Fibroblast of lung (primary cell): ENCODE results near the gene FIBIN. TPM values are rescaled to one million over a fixed set of nuclear protein-coding genes. Genes with fewer than 3 reads are reported as not detected.

Experiments used
- DNase-seq, 2 donors: peaks; one replicate each; pipeline versions ENCODE4 v3.0.0 to v3.0.0-alpha.2; 2010; ENCODE audit warnings: low read depth in 2 of 2
- H2AFZ ChIP-seq: 2 replicates; pipeline ENCODE4 v1.5.1; 2012; ENCODE audit warnings: low read length, control low read depth, inconsistent platforms
- H3K27ac ChIP-seq: 2 replicates; pipeline ENCODE4 v1.5.1; 2011; ENCODE audit warnings: low read length, control low read depth; ENCODE audit not compliant: insufficient read depth
- H3K27me3 ChIP-seq: 2 replicates; pipeline ENCODE4 v1.5.1; 2011; ENCODE audit warnings: mild to moderate bottlenecking, low read length; ENCODE audit not compliant: control insufficient read depth, insufficient read depth
- H3K36me3 ChIP-seq: 2 replicates; pipeline ENCODE4 v1.5.1; 2011; ENCODE audit warnings: low read length; ENCODE audit not compliant: control insufficient read depth, insufficient read depth
- H3K4me1 ChIP-seq: 2 replicates; pipeline ENCODE4 v1.5.1; 2011; ENCODE audit warnings: low read length; ENCODE audit not compliant: control insufficient read depth, insufficient read depth; ENCODE audit errors: extremely low read depth
- H3K4me2 ChIP-seq: 2 replicates; pipeline ENCODE4 v1.5.1; 2011; ENCODE audit warnings: low read length, control low read depth; ENCODE audit not compliant: insufficient read depth; ENCODE audit errors: extremely low read depth
- H3K4me3 ChIP-seq, 4 experiments: fragments of 200-600 bp in 1 of 4; sonication (generic) in 1 of 4; replicated peaks in 1 of 4; 2 replicates each; pipeline ENCODE4 v1.5.1; 2011 to 2016; ENCODE audit warnings: low read length in 4 of 4, low read depth in 3 of 4, mild to moderate bottlenecking in 3 of 4, control low read depth in 2 of 4, inconsistent platforms in 1 of 4, mixed read lengths in 1 of 4; ENCODE audit not compliant: insufficient read depth in 1 of 4; ENCODE audit errors: control extremely low read depth in 1 of 4
- H3K79me2 ChIP-seq: 2 replicates; pipeline ENCODE4 v1.5.1; 2012; ENCODE audit warnings: mild to moderate bottlenecking, low read length, inconsistent platforms; ENCODE audit not compliant: control insufficient read depth, insufficient read depth
- H3K9ac ChIP-seq: 2 replicates; pipeline ENCODE4 v1.5.1; 2011; ENCODE audit warnings: mild to moderate bottlenecking, low read length, control low read depth; ENCODE audit not compliant: insufficient read depth
- H3K9me3 ChIP-seq: 2 replicates; pipeline ENCODE4 v1.5.1; 2012; ENCODE audit warnings: low read depth, low read length; ENCODE audit not compliant: control insufficient read depth, insufficient read depth
- H4K20me1 ChIP-seq: 2 replicates; pipeline ENCODE4 v1.5.1; 2011; ENCODE audit warnings: low read length; ENCODE audit not compliant: control insufficient read depth, insufficient read depth; ENCODE audit errors: extremely low read depth
- CTCF ChIP-seq, 2 donors: IDR thresholded peaks in 1 of 2; conservative IDR thresholded peaks in 1 of 2; 1 replicate in 1 of 2; 2 replicates in 1 of 2; pipeline ENCODE4 v1.5.1; 2011 to 2012; ENCODE audit warnings: low read length in 2 of 2, control low read depth in 1 of 2, inconsistent platforms in 1 of 2, low read depth in 1 of 2, mild to moderate bottlenecking in 1 of 2
- EZH2 ChIP-seq: IDR thresholded peaks from 2 replicates; pipeline ENCODE4 v1.5.1; 2012; ENCODE audit warnings: low read length, control low read depth, mild to moderate bottlenecking; ENCODE audit errors: missing control alignments
- polyA plus RNA-seq, 2 donors: library from polyadenylated mRNA; depleted of rRNA in 1 of 2; stranded (reverse) in 1 of 2; unstranded in 1 of 2; fragments of >200 nt; gene quantifications; 2 replicates each; pipeline ENCODE4 v1.2.1, GENCODE V29; 2011 to 2012; ENCODE audit warnings: missing spikeins in 1 of 2
- total RNA-seq: library from RNA; depleted of rRNA; stranded (reverse); fragments of >200 nt; gene quantifications from 2 replicates; pipeline ENCODE4 v1.2.1, GENCODE V29; 2014

Gene FIBIN
- total and polyA plus RNA-seq, 2 donors (not counting 1 experiment from before 2014, with no cell fraction given), result 14.9 to 89.8 TPM

- TF ChIP-seq EZH2, result no peak
- TF ChIP-seq CTCF (conservative IDR thresholded peaks at IDR 0.05 in 1 of 2, IDR thresholded peaks at IDR 0.05 in 1 of 2; ENCODE audit: low read depth in 1 of 2, low read length in 2 of 2), result no peak
- H4K20me1 ChIP-seq, result no peaks in the 10 kb centered on the region
- peaks cover 13% of the 10 kb centered on the region for H3K4me1 ChIP-seq
- no peak overlapping the region for H3K4me2 ChIP-seq
- DNase-seq, result peak; percentile 100
- no peak overlapping the region for H2AFZ ChIP-seq
- H3K36me3 ChIP-seq, result no peaks in the 10 kb centered on the region
- no peaks in the 10 kb centered on the region for H3K79me2 ChIP-seq
- H3K27me3 ChIP-seq, result no peaks in the 10 kb centered on the region
- H3K9me3 ChIP-seq, result no peaks in the 10 kb centered on the region
- no peak overlapping the region for H3K9ac ChIP-seq
- H3K27ac ChIP-seq, result peak overlapping the region; percentile 63
- H3K4me3 ChIP-seq, result no peak overlapping the region
Measured at GRCh38 chr11:26947379-26947844, 46.5 kb upstream of the FIBIN start.

- Histone ChIP-seq H4K20me1 (no peaks in the 10 kb centered on the region), H2AFZ (no peak overlapping the region), H3K4me1 (peaks cover 13% of the 10 kb centered on the region), H3K27me3 (no peaks in the 10 kb centered on the region), H3K4me2 (peak overlapping the region; percentile 4), H3K27ac (peak overlapping the region; percentile 63), H3K9ac (no peak overlapping the region), H3K79me2 (no peaks in the 10 kb centered on the region), H3K36me3 (no peaks in the 10 kb centered on the region), H3K9me3 (no peaks in the 10 kb centered on the region), H3K4me3 (no peak overlapping the region)
- DNase-seq, result peak in 1 of 2 donors; percentile 74
- TF ChIP-seq EZH2, result no peak
- TF ChIP-seq CTCF (conservative IDR thresholded peaks at IDR 0.05 in 1 of 2, IDR thresholded peaks at IDR 0.05 in 1 of 2; ENCODE audit: low read depth in 1 of 2, low read length in 2 of 2), result no peak
Measured at GRCh38 chr11:26947904-26948639, 45.8 kb upstream of the FIBIN start.

- no peaks in the 10 kb centered on the region for H3K27me3 ChIP-seq
- H3K36me3 ChIP-seq, result no peaks in the 10 kb centered on the region
- peak in 1 of 2 donors; percentile 30 for DNase-seq
- H3K4me2 ChIP-seq, result no peak overlapping the region
- no peaks in the 10 kb centered on the region for H4K20me1 ChIP-seq
- H3K27ac ChIP-seq, result no peak overlapping the region
- no peaks in the 10 kb centered on the region for H3K79me2 ChIP-seq
- H3K4me3 ChIP-seq, result no peak overlapping the region
- TF ChIP-seq CTCF (conservative IDR thresholded peaks at IDR 0.05 in 1 of 2, IDR thresholded peaks at IDR 0.05 in 1 of 2; ENCODE audit: low read depth in 1 of 2, low read length in 2 of 2) (no peak), EZH2 (no peak)
- H3K9ac ChIP-seq, result no peak overlapping the region
- no peaks in the 10 kb centered on the region for H3K9me3 ChIP-seq
- no peak overlapping the region for H2AFZ ChIP-seq
- H3K4me1 ChIP-seq, result peaks cover 13% of the 10 kb centered on the region
Measured at GRCh38 chr11:26948881-26949280, 45.0 kb upstream of the FIBIN start.
